Epithelial cell of alveolus of lung (primary cell): ENCODE results near the gene PLCL1. TPM values are rescaled to one million over a fixed set of nuclear protein-coding genes. Genes with fewer than 3 reads are reported as not detected.

Experiments used
- total RNA-seq: library from RNA; depleted of rRNA; stranded (reverse); fragments of >200 nt; gene quantifications from 2 replicates; pipeline ENCODE4 v1.2.1, GENCODE V29; 2015

Gene PLCL1
- total RNA-seq = 0.65 and 0.88 TPM in 2 replicates

DNA sequence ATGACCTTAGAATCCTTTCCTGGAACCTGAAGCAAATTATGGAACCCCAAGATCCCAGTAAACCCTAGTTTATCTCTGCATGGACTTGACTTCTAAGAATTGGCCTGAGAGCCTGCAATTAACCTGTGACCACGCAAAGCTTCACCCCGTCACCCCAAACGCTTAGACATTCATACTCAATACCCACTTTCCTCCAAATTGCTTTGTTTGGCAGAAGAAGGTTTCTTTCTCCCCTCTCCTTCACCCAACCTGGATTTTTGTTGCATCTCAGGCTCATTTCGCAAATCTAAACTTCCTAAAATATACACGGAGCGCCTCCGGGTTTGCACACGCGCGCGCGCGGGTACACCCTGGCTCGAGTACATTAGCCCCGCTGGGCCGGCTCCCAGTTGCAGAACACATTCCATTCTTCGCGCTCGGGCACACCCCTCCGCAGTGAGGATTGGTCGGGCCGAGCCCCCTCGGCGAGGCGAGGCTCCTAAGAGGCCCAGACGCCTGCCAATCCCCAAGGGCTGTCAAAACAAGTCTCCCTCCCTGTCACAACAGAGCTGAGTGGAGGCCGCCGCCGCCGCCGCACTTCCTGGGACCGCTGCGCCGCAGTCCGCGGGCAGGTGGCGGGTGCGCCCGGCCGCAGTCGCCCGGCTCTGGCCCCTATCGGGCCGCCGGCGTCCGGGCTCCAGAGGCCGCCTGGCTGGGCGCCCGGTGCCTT, at the start of gene PLCL1:
Gene PLCL1, plus strand, starts transcription at position 545 of the 709 bp plus-strand sequence.

DNA sequence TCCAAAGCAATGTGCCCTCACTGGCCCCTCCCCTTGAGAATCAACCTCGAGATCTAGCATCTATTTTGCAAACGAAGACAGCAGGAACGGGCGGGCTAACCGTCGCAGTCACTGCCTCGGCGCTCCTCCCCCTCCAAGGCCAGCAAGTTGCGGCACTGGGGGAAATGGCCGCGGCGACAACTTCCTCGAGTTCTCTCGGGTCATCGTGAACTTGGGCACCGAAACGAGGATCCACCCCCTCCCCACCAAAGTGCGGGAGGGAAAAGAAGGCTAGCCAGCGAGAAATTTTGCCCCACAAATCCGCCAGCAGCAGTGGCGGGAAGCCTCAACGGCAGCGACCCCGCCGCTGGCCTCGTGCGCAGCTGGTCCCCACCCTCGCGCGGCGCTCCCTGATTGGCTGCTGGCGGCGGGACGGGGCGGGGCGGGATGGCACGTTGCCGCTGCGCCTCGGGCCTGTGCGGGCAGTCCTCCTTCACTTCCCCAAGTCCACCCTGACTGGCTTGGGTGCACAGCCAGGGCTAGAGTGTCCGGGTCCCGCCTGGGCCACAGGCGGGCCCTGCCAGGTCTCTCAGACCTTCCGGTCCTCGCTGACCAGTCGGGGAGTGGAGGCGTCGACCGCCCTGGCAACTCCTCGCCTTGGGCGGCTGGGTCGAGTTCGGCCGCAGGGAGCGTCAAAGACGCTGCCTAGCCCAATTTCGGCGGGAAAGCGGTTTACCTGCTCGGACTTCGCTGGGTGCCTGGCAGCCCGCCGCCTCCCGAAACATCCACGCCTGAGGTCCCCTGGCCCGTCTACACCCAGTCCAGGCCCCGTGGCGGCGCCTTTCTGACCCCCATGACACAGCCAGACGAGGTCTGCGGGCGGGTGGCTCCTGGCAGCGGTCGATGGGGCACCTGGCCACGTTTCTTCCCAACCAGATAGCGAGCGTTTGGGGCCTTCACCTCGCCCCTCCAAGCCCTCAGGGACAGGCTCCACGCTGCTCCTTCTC, 19.1 kb upstream of the PLCL1 start, which contains the start of gene BOLL:
Gene BOLL, minus strand, starts transcription at position 364 of the 986 bp plus-strand sequence. CDS start 3,469 bp downstream, outside the sequence.

Other genes starting within 250 kb of the PLCL1 start
- gene RFTN2, start 129.0 kb upstream of the PLCL1 start, total RNA-seq = 4.5 and 11.9 TPM in 2 replicates
- gene MARS2, start 99.2 kb upstream of the PLCL1 start, total RNA-seq = 4.7 and 5.4 TPM in 2 replicates
- 0.08 TPM in 1 of 2 replicates, not detected in the other for gene BOLL, start 19.3 kb upstream of the PLCL1 start, total RNA-seq